Subcutaneous adipose tissue (tissue), 4 donors: ENCODE data around the gene TULP4. TPM values are rescaled to one million over a fixed set of nuclear protein-coding genes. Genes with fewer than 3 reads are reported as not detected.

Experiments
- total RNA-seq, 4 donors: library from RNA; depleted of rRNA; stranded (reverse); fragments of >200 nt; gene quantifications; one replicate each; pipeline ENCODE4 v1.1.0, GENCODE V29; 2016
- TF ChIP-seq, protein P1 (sequence below): fragments of 450-650 bp; IDR thresholded peaks from one replicate; pipeline ENCODE4 v1.5.1; 2016; ENCODE audit warnings: low read depth, mild to moderate bottlenecking, control low read depth, antibody characterized with exemption, moderate library complexity

TULP4 gene
- total RNA-seq, 4 donors from 2014 or later: 83.6 to 170 (median 123) TPM

DNA sequence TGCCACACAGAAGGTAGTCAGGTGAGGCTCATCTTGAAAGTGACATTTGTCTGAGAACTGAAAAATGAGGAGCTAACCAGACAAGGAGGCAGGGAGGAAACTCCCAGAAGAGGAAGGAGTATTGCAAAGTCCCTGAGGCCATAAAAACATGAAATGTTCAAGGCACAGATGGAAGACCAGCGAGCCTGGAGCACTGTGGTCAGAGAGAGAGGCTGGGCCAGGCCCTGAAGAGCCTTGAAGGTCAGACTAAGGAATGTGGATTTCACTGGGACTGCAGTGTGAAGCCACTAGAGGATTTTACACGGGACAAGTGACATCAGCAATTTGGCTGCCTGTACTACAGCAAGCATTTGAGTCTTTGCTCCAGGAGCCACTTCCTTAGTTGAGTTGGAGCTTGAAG is 226.5 kb downstream of the TULP4 start:
- TF ChIP-seq, protein P1, sequence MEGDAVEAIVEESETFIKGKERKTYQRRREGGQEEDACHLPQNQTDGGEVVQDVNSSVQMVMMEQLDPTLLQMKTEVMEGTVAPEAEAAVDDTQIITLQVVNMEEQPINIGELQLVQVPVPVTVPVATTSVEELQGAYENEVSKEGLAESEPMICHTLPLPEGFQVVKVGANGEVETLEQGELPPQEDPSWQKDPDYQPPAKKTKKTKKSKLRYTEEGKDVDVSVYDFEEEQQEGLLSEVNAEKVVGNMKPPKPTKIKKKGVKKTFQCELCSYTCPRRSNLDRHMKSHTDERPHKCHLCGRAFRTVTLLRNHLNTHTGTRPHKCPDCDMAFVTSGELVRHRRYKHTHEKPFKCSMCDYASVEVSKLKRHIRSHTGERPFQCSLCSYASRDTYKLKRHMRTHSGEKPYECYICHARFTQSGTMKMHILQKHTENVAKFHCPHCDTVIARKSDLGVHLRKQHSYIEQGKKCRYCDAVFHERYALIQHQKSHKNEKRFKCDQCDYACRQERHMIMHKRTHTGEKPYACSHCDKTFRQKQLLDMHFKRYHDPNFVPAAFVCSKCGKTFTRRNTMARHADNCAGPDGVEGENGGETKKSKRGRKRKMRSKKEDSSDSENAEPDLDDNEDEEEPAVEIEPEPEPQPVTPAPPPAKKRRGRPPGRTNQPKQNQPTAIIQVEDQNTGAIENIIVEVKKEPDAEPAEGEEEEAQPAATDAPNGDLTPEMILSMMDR: no peak

DNA sequence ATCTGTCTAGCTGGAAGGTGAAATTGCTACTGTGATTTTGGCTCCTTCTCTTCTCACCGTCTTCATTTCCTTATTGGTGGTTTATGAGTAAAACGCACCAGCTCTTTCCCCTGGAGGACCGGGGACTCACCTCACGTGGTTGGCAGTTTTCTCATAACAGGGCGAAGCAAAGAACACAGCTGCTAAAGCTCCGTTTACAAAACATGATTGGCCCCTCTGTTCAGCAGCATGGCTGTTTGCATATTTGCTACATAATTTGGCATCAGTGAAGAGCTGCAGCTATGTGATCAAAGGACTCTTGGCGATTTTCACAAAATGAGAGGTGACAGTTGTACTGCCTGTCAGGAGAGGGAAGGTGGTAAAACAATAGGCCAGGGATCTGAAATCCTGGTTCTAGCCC is 227.1 kb downstream of the TULP4 start:
- TF ChIP-seq, protein P1: no peak

- TF ChIP-seq, protein P1: no peak
These were observed 227.6 kb downstream of the TULP4 start for GRCh38 chr6:158539881-158540280.

GRCh38 chr6:158543606-158544185 is 231.4 kb downstream of the TULP4 start:
- TF ChIP-seq, protein P1: no peak

- TF ChIP-seq, protein P1: no peak
These were observed 232.2 kb downstream of the TULP4 start for GRCh38 chr6:158544428-158544827.

DNA sequence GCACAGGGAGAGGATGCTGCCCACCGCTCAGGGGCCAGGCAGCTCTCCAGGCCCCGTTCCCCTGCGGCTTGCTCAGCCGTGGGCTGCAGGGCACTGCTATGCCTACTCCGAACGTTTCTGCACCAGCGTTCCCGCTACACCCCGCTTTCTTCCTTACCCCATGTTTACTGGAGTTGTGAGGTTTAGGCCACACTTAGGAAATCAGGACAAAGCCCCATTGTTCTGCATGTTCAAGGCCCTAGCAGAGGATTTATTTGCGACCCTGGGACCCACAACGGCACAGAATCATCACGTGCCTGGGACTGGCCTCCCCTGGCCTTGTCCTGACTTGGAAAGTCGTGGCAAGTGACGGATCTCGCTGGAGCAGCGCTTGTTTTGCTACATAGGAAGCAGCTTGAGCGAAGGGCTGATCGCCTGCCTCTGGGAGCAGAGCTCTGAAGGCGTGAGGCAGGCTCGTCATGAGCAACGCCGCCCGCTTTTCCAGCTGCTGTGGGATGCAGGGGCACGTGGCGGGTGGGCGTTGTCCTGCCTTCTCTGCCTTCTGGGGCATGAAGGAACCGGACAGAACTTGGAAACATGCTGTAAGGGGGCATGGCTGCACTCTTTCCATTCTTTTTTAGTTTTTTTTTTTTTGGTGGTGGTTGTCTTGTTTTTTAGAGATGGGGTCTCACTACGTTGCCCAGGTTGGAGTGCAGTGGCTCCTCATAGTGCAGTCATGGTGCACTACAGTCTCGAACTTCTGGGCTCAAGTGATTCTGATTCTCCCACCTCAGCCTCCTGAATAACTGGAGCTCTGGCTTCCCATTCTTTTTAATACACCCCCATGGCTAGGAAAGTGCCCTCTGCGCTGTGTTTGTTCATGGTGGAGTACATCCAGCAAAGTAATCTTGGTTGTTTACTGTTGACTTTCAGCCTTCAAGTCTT is 233.0 kb downstream of the TULP4 start:
- TF ChIP-seq, protein P1: no peak

- TF ChIP-seq, protein P1: no peak
These were observed 236.3 kb downstream of the TULP4 start for GRCh38 chr6:158548418-158549161.
